H1 (cell line): ENCODE results near the gene FBXO2. TPM values are rescaled to one million over a fixed set of nuclear protein-coding genes. Genes with fewer than 3 reads are reported as not detected.
"Not testable (repeated sequence)": the region's sequence is repeated elsewhere in the genome, so short reads cannot be mapped to it uniquely, and the experiment has no call there.

Experiments used
- CTCF ChIA-PET: fragments of 300-600 bp; sonication (Branson Sonifier 250); formaldehyde crosslinking; loops from one replicate; lab custom pipeline; 2021; ENCODE audit not compliant: partially characterized antibody; lab: Charles Lee
- POLR2A ChIA-PET: fragments of 300-600 bp; sonication (Branson Sonifier 250); formaldehyde crosslinking; loops from one replicate; lab custom pipeline; 2021; ENCODE audit warnings: inconsistent platforms; ENCODE audit not compliant: partially characterized antibody; lab: Charles Lee
- DNase-seq, 2 experiments: peaks; one replicate each; pipeline versions ENCODE4 v3.0.0 to v3.0.0-alpha.2; 2010 to 2022; ENCODE audit warnings: low spot score in 2 of 2, low read depth in 1 of 2, mixed read lengths in 1 of 2
- FAIRE-seq: peaks from 2 replicates; lab custom pipeline; 2011; peaks lifted over from hg19 to GRCh38; lab: Jason Lieb, UNC
- H2AFZ ChIP-seq: 2 replicates; pipeline ENCODE4 v1.8.1; 2012; ENCODE audit warnings: low read length, inconsistent platforms
- H2AK5ac ChIP-seq: 2 replicates; pipeline ENCODE4 v1.6.1; 2013; ENCODE audit warnings: low read depth, low read length
- H2BK120ac ChIP-seq: replicated peaks from 2 replicates; pipeline ENCODE3; 2013; ENCODE audit warnings: low read depth, low read length, inconsistent platforms
- H2BK12ac ChIP-seq: 2 replicates; pipeline ENCODE4 v1.6.1; 2013; ENCODE audit warnings: low read depth, low read length
- H2BK15ac ChIP-seq: 2 replicates; pipeline ENCODE4 v1.6.1; 2013; ENCODE audit warnings: low read length
- H2BK20ac ChIP-seq: 2 replicates; pipeline ENCODE4 v1.6.1; 2013; ENCODE audit warnings: low read length
- H2BK5ac ChIP-seq: 2 replicates; pipeline ENCODE4 v1.6.1; 2013; ENCODE audit warnings: low read depth, low read length
- H3K14ac ChIP-seq: 2 replicates; pipeline ENCODE4 v1.6.1; 2013; ENCODE audit warnings: inconsistent platforms; ENCODE audit not compliant: insufficient read length
- H3K18ac ChIP-seq: 2 replicates; pipeline ENCODE4 v1.6.1; 2013; ENCODE audit warnings: low read length; ENCODE audit errors: extremely low read depth
- H3K23ac ChIP-seq: 2 replicates; pipeline ENCODE4 v1.6.1; 2013; ENCODE audit warnings: inconsistent platforms; ENCODE audit not compliant: insufficient read length
- H3K23me2 ChIP-seq: 2 replicates; pipeline ENCODE4 v1.6.1; 2013; ENCODE audit warnings: low read depth, low read length
- H3K27ac ChIP-seq: 2 replicates; pipeline ENCODE4 v1.6.1; 2011; ENCODE audit warnings: low read depth, low read length, inconsistent platforms
- H3K27me3 ChIP-seq, 4 experiments: replicated peaks in 1 of 4; 1 replicate in 1 of 4; 2 replicates in 3 of 4; pipeline versions ENCODE4 v1.6.1 to v1.8.1; 2011 to 2013; ENCODE audit warnings: low read length in 3 of 4, mild to moderate bottlenecking in 3 of 4, inconsistent platforms in 2 of 4, mixed read lengths in 2 of 4, moderate library complexity in 1 of 4; ENCODE audit not compliant: control insufficient read depth in 3 of 4, insufficient read depth in 3 of 4; ENCODE audit errors: extremely low read depth in 1 of 4
- H3K36me3 ChIP-seq, 4 experiments: 2 replicates each; pipeline versions ENCODE4 v1.6.1 to v1.8.1; 2011 to 2013; ENCODE audit warnings: mild to moderate bottlenecking in 4 of 4, low read length in 3 of 4, moderate library complexity in 2 of 4, control low read depth in 1 of 4, inconsistent platforms in 1 of 4; ENCODE audit not compliant: insufficient read depth in 4 of 4, control insufficient read depth in 2 of 4
- H3K4ac ChIP-seq: replicated peaks from 2 replicates; pipeline ENCODE3; 2013; ENCODE audit warnings: low read length, low read depth, mixed read lengths, inconsistent platforms; ENCODE audit not compliant: insufficient read length
- H3K4me1 ChIP-seq, 4 experiments: replicated peaks in 1 of 4; 1 replicate in 1 of 4; 2 replicates in 3 of 4; pipeline versions ENCODE4 v1.6.1 to v1.8.1; 2011 to 2013; ENCODE audit warnings: low read length in 3 of 4, inconsistent platforms in 2 of 4, mixed read lengths in 1 of 4; ENCODE audit not compliant: insufficient read depth in 4 of 4, control insufficient read depth in 3 of 4
- H3K4me2 ChIP-seq, 2 experiments: 2 replicates each; pipeline versions ENCODE4 v1.6.1 to v1.8.1; 2011 to 2013; ENCODE audit warnings: low read depth in 2 of 2, low read length in 2 of 2, control low read depth in 1 of 2, inconsistent platforms in 1 of 2, mild to moderate bottlenecking in 1 of 2; ENCODE audit not compliant: insufficient read depth in 1 of 2
- H3K4me3 ChIP-seq, 4 experiments: fragments of 200-600, 300-600 bp in 1 of 4; sonication (generic), shearing (Covaris generic), sonication (Bioruptor Twin) in 1 of 4; 2 replicates each; pipeline versions ENCODE4 v1.5.1 to v1.8.1; 2011 to 2016; ENCODE audit warnings: low read length in 4 of 4, low read depth in 3 of 4, control low read depth in 2 of 4, inconsistent platforms in 2 of 4, mild to moderate bottlenecking in 2 of 4, mixed read lengths in 1 of 4, moderate library complexity in 1 of 4; ENCODE audit not compliant: insufficient read depth in 2 of 4; ENCODE audit errors: extremely low read depth in 1 of 4
- H3K56ac ChIP-seq: replicated peaks from 2 replicates; pipeline ENCODE3; 2013; ENCODE audit warnings: low read depth, mild to moderate bottlenecking, mixed read lengths, low read length, inconsistent platforms; ENCODE audit not compliant: insufficient read length
- H3K79me1 ChIP-seq: 2 replicates; pipeline ENCODE4 v1.6.1; 2013; ENCODE audit warnings: low read depth, low read length, control low read depth
- H3K79me2 ChIP-seq, 2 experiments: 2 replicates each; pipeline versions ENCODE4 v1.6.1 to v1.8.1; 2012 to 2013; ENCODE audit warnings: low read length in 2 of 2, mild to moderate bottlenecking in 2 of 2, inconsistent platforms in 1 of 2; ENCODE audit not compliant: insufficient read depth in 2 of 2, control insufficient read depth in 1 of 2
- H3K9ac ChIP-seq, 4 experiments: replicated peaks in 1 of 4; 1 replicate in 1 of 4; 2 replicates in 3 of 4; pipeline versions ENCODE4 v1.6.1 to v1.8.1; 2011 to 2013; ENCODE audit warnings: low read depth in 3 of 4, low read length in 3 of 4, control low read depth in 2 of 4, mild to moderate bottlenecking in 2 of 4, moderate library complexity in 2 of 4, inconsistent platforms in 1 of 4; ENCODE audit errors: extremely low read depth in 1 of 4
- H3K9me3 ChIP-seq, 2 experiments: 2 replicates each; pipeline versions ENCODE4 v1.6.1 to v1.8.1; 2012 to 2013; ENCODE audit warnings: mild to moderate bottlenecking in 2 of 2, moderate library complexity in 2 of 2, control low read depth in 1 of 2, inconsistent platforms in 1 of 2, low read depth in 1 of 2, low read length in 1 of 2, mixed read lengths in 1 of 2; ENCODE audit not compliant: insufficient read depth in 2 of 2
- H4K20me1 ChIP-seq, 2 experiments: replicated peaks in 1 of 2; 2 replicates each; pipeline versions ENCODE3 to v1.8.1; 2011 to 2013; ENCODE audit warnings: inconsistent platforms in 2 of 2, low read length in 2 of 2, mild to moderate bottlenecking in 1 of 2; ENCODE audit not compliant: insufficient read depth in 2 of 2, control insufficient read depth in 1 of 2
- H4K5ac ChIP-seq: 2 replicates; pipeline ENCODE4 v1.6.1; 2013; ENCODE audit warnings: low read length, low read depth, mixed read lengths, inconsistent platforms; ENCODE audit not compliant: insufficient read length
- H4K8ac ChIP-seq: 2 replicates; pipeline ENCODE4 v1.8.0; 2013; ENCODE audit warnings: mild to moderate bottlenecking, moderate library complexity, low read length, inconsistent platforms; ENCODE audit not compliant: insufficient read depth; ENCODE audit errors: extremely low read depth
- H4K91ac ChIP-seq: replicated peaks from 2 replicates; pipeline ENCODE3; 2013; ENCODE audit warnings: low read length, mixed read lengths, inconsistent platforms; ENCODE audit not compliant: insufficient read length
- GABPA ChIP-seq: IDR thresholded peaks from 2 replicates; pipeline ENCODE4 v1.6.1; 2011; ENCODE audit warnings: mild to moderate bottlenecking, low read length, moderate library complexity, borderline replicate concordance; ENCODE audit not compliant: insufficient read depth
- HDAC6 ChIP-seq: IDR thresholded peaks from one replicate; pipeline ENCODE4 v1.7.1; 2012; ENCODE audit warnings: low read depth, mild to moderate bottlenecking, inconsistent platforms, low read length, moderate library complexity
- RAD21 ChIP-seq, 2 experiments: IDR thresholded peaks in 1 of 2; conservative IDR thresholded peaks in 1 of 2; 2 replicates each; pipeline ENCODE4 v1.6.1; 2011; ENCODE audit warnings: low read depth in 2 of 2, low read length in 2 of 2, improper control_type of control experiment in 1 of 2, inconsistent platforms in 1 of 2, mild to moderate bottlenecking in 1 of 2, moderate library complexity in 1 of 2
- SP1 ChIP-seq: IDR thresholded peaks from 2 replicates; pipeline ENCODE4 v1.6.1; 2011; ENCODE audit warnings: low read depth, low read length
- WGBS, 2 experiments: shearing (Covaris generic) in 1 of 2; methylation state at CpG; one replicate each; pipeline versions ENCODE4 v1.1.6 to v1.1.7; 2013 to 2015; ENCODE audit warnings: low lambda C conversion rate in 2 of 2, mixed read lengths in 2 of 2, inconsistent platforms in 1 of 2, low coverage in 1 of 2, missing lambda C conversion rate in 1 of 2; ENCODE audit not compliant: insufficient replicate concordance in 2 of 2, insufficient coverage in 1 of 2, insufficient read length in 1 of 2; ENCODE audit errors: extremely low coverage in 1 of 2, missing lambda C conversion rate in 1 of 2; 5-methylcytosine and 5-hydroxymethylcytosine counted together
- polyA plus RNA-seq, 7 experiments: library from polyadenylated mRNA; depleted of rRNA in 3 of 7; stranded (reverse) in 5 of 7; unstranded in 2 of 7; fragments of >200 nt in 5 of 7; fragments of 200-250 nt in 2 of 7; gene quantifications; 1 replicate in 5 of 7; 2 replicates in 1 of 7; 4 replicates in 1 of 7; pipeline versions ENCODE4 v1.2.1 to v1.2.3, GENCODE V29; 2011 to 2013; ENCODE audit warnings: missing spikeins in 2 of 7, mixed read lengths in 2 of 7
- total RNA-seq: library from RNA; stranded (reverse); fragmentation: NEBNext Ultra II Directional; extraction: Animal tissue kit (Norgen Biotek cat#: 25700); gene quantifications from 2 replicates; pipeline ENCODE4 v1.2.1, GENCODE V29; 2021
- TF ChIP-seq, protein P1 (sequence below): IDR thresholded peaks from 2 replicates; pipeline ENCODE4 v1.6.1; 2011; ENCODE audit warnings: low read depth, mild to moderate bottlenecking, low read length; ENCODE audit not compliant: insufficient read depth

Gene FBXO2
- total and polyA plus RNA-seq, 2 of the 8 experiments (the other 6 are each of a cell fraction or from before 2014, with no cell fraction given) = 51.3 to 57.9 TPM

GRCh38 chr1:11610629-11611180 lies 43.5 kb downstream of the FBXO2 start (continued):
- TF ChIP-seq GABPA = no peak
- no peak for TF ChIP-seq HDAC6
- no peak for TF ChIP-seq RAD21 (IDR thresholded peaks at IDR 0.05 in 1 of 2, conservative IDR thresholded peaks at IDR 0.05 in 1 of 2; ENCODE audit: low read depth in 2 of 2, low read length in 2 of 2)
- no peak for TF ChIP-seq SP1
- TF ChIP-seq, protein P1, sequence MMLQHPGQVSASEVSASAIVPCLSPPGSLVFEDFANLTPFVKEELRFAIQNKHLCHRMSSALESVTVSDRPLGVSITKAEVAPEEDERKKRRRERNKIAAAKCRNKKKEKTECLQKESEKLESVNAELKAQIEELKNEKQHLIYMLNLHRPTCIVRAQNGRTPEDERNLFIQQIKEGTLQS = no peak

- H3K56ac ChIP-seq, H2BK15ac ChIP-seq, FAIRE-seq, H4K5ac ChIP-seq, H3K23me2 ChIP-seq, H3K14ac ChIP-seq, H3K9me3 ChIP-seq, H4K8ac ChIP-seq, H2BK12ac ChIP-seq, H3K4ac ChIP-seq, H3K27me3 ChIP-seq, H2AFZ ChIP-seq, H2BK5ac ChIP-seq, H3K27ac ChIP-seq, H3K9ac ChIP-seq, H2BK20ac ChIP-seq, H2AK5ac ChIP-seq, H4K20me1 ChIP-seq, H3K18ac ChIP-seq, DNase-seq, H4K91ac ChIP-seq, H3K79me2 ChIP-seq, H3K4me1 ChIP-seq, H3K4me3 ChIP-seq, H3K79me1 ChIP-seq, H3K36me3 ChIP-seq, H3K4me2 ChIP-seq, H3K23ac ChIP-seq, H2BK120ac ChIP-seq: not testable (repeated sequence)
- ChIA-PET POLR2A (interaction anchor here (0.8 to 1.0 kb wide), 2 partner anchors 11 to 15 kb away, joined by 3 read pairs; no protein-coding TSS in a partner anchor), CTCF (interaction anchor here (1.4 to 4.9 kb wide), 3 partner anchors 9 to 37 kb away, joined by 3 to 32 read pairs (median 12); no protein-coding TSS in a partner anchor)
- WGBS, 2 experiments = 96% methylated on average over 7 of the region's 13 CpGs; no CpG with 5 or more reads in 1 of the 2 experiments
These were observed 44.9 kb downstream of the FBXO2 start for GRCh38 chr1:11609378-11609777.
